Left ventricle myocardium inferior (tissue), 1 donor: ENCODE measurements around the gene POLA1. TPM values are rescaled to one million over a fixed set of nuclear protein-coding genes. Genes with fewer than 3 reads are reported as not detected.
"Not testable (repeated sequence)": the region's sequence is repeated elsewhere in the genome, so short reads cannot be mapped to it uniquely, and the experiment has no call there.

Experiments used
- DNase-seq: peaks from one replicate; pipeline ENCODE4 v3.0.0-alpha.2; 2020
- H3K27ac ChIP-seq: fragments of 200-600 bp; replicated peaks from 2 replicates; pipeline ENCODE4 v1.8.0; 2021
- H3K27me3 ChIP-seq: fragments of 200-600 bp; 2 replicates; pipeline ENCODE4 v1.8.0; 2021; ENCODE audit warnings: low read depth
- H3K36me3 ChIP-seq: fragments of 200-600 bp; 2 replicates; pipeline ENCODE4 v1.8.0; 2021
- H3K4me1 ChIP-seq: fragments of 200-600 bp; 2 replicates; pipeline ENCODE4 v1.8.0; 2021
- H3K4me3 ChIP-seq: fragments of 200-600 bp; 2 replicates; pipeline ENCODE4 v1.8.0; 2021; ENCODE audit warnings: mild to moderate bottlenecking, moderate library complexity
- H3K9me3 ChIP-seq: fragments of 200-600 bp; replicated peaks from 2 replicates; pipeline ENCODE4 v1.8.0; 2021
- CTCF ChIP-seq: fragments of 200-600 bp; IDR thresholded peaks from 2 replicates; pipeline ENCODE4 v1.8.0; 2021; ENCODE audit warnings: antibody characterized with exemption, mild to moderate bottlenecking, borderline replicate concordance
- intact Hi-C: fragments of 100-400 bp; cut with micrococcal nuclease; formaldehyde crosslinking; loops from one replicate; pipeline ENCODE4 v1.11.0; 2022
- total RNA-seq: library from RNA; stranded (reverse); fragmentation: NEBNext Ultra II Directional; extraction: Animal tissue kit (Norgen Biotek cat#: 25700); gene quantifications from one replicate; pipeline ENCODE4 v1.2.1, GENCODE V29; 2021
- donor health status: DM: no; HTN: yes; CAD: no; lungs with severe emphysema.

The POLA1 gene
- total RNA-seq, 1 donor from 2014 or later: 7.3 TPM

GRCh38 chrX:24796204-24796603 is 102.5 kb downstream of the POLA1 start:
- no peak for DNase-seq
- intact Hi-C loops: no loop called here
- Histone ChIP-seq H3K27ac (no peak overlapping the region), H3K27me3 (no peaks in the 10 kb centered on the region), H3K9me3 (no peaks in the 10 kb centered on the region), H3K36me3 (no peaks in the 10 kb centered on the region), H3K4me1 (peaks cover 16% of the 10 kb centered on the region), H3K4me3 (no peak overlapping the region)
- TF ChIP-seq CTCF: no peak

- TF ChIP-seq CTCF: no peak
- intact Hi-C loops: no loop called here
- H3K9me3 ChIP-seq: no peaks in the 10 kb centered on the region
- peak overlapping the region; percentile 17 for H3K4me3 ChIP-seq
- no peaks in the 10 kb centered on the region for H3K36me3 ChIP-seq
- DNase-seq: no peak
- no peaks in the 10 kb centered on the region for H3K27me3 ChIP-seq
- H3K4me1 ChIP-seq: peaks cover 16% of the 10 kb centered on the region
- H3K27ac ChIP-seq: peak overlapping the region; percentile 71
These were observed 105.4 kb downstream of the POLA1 start for GRCh38 chrX:24799078-24799477.

GRCh38 chrX:24799565-24799964 is 105.8 kb downstream of the POLA1 start:
- Histone ChIP-seq H3K27ac (peak overlapping the region; percentile 71), H3K27me3 (no peaks in the 10 kb centered on the region)

GRCh38 chrX:24805201-24805600 is 111.5 kb downstream of the POLA1 start:
- Histone ChIP-seq H3K27ac (no peak overlapping the region), H3K9me3 (no peaks in the 10 kb centered on the region), H3K36me3 (no peaks in the 10 kb centered on the region), H3K27me3 (no peaks in the 10 kb centered on the region), H3K4me3 (no peak overlapping the region), H3K4me1 (peaks cover under 1% of the 10 kb centered on the region)
- intact Hi-C loops: no loop called here
- no peak for DNase-seq
- no peak for TF ChIP-seq CTCF

More at GRCh38 chrX:24799565-24799964, 105.8 kb downstream of the POLA1 start:
- no peak for TF ChIP-seq CTCF
- H3K4me3 ChIP-seq: peak overlapping the region; percentile 17
- peaks cover 16% of the 10 kb centered on the region for H3K4me1 ChIP-seq
- intact Hi-C loops: no loop called here
- H3K36me3 ChIP-seq: no peaks in the 10 kb centered on the region
- DNase-seq: no peak
- no peaks in the 10 kb centered on the region for H3K9me3 ChIP-seq

- DNase-seq, H3K9me3 ChIP-seq, H3K36me3 ChIP-seq, H3K27me3 ChIP-seq, H3K27ac ChIP-seq, H3K4me1 ChIP-seq, H3K4me3 ChIP-seq, intact Hi-C loops: not testable (repeated sequence)
These were observed 126.1 kb downstream of the POLA1 start for GRCh38 chrX:24819807-24820206.

- Histone ChIP-seq H3K27ac (no peak overlapping the region), H3K4me3 (no peak overlapping the region)
These were observed 134.4 kb downstream of the POLA1 start for GRCh38 chrX:24828147-24828546.

More at GRCh38 chrX:24828147-24828546, 134.4 kb downstream of the POLA1 start:
- no peak for TF ChIP-seq CTCF
- no peak for DNase-seq
- Histone ChIP-seq H3K9me3 (no peaks in the 10 kb centered on the region), H3K27me3 (no peaks in the 10 kb centered on the region), H3K36me3 (peaks cover 5% of the 10 kb centered on the region), H3K4me1 (no peaks in the 10 kb centered on the region)
- intact Hi-C loops: no loop called here
